ENCODE results near the gene IFT20. TPM values are rescaled to one million over a fixed set of nuclear protein-coding genes. Genes with fewer than 3 reads are reported as not detected.
A peak's percentile ranks its signal among the peaks of the same experiment; 100 is the strongest.

Gene IFT20
- total and polyA plus RNA-seq, 2 donors (not counting 3 experiments of a cell fraction or from before 2014, with no cell fraction given): 26.5 to 45.0 TPM

GRCh38 chr17:28327709-28328108, 7.6 kb downstream of the IFT20 start:
- ChIA-PET POLR2A (no interaction called here), CTCF (no interaction called here)
- Histone ChIP-seq H3K27me3 (ENCODE audit: control insufficient read depth in 2 of 2, insufficient read depth in 2 of 2, low read length in 2 of 2) (no peaks in the 10 kb centered on the region), H3K9me1 (replicated peaks; ENCODE audit: control insufficient read depth, extremely low read depth, insufficient read depth, low read length) (no peaks in the 10 kb centered on the region), H3K4me3 (replicated peaks in 1 of 3; ENCODE audit: insufficient read depth in 1 of 3, low read depth in 1 of 3, low read length in 3 of 3) (no peak overlapping the region), H3K4me1 (ENCODE audit: control insufficient read depth, extremely low read depth, insufficient read depth, low read length) (no peaks in the 10 kb centered on the region), H3K9me3 (replicated peaks; ENCODE audit: control insufficient read depth, insufficient read depth, low read length) (no peaks in the 10 kb centered on the region), H4K20me1 (replicated peaks; ENCODE audit: control insufficient read depth, extremely low read depth, insufficient read depth, low read length) (no peaks in the 10 kb centered on the region), H2AFZ (ENCODE audit: low read depth, low read length) (no peak overlapping the region), H3K36me3 (ENCODE audit: control insufficient read depth in 2 of 2, extremely low read depth in 1 of 2, insufficient read depth in 2 of 2, low read length in 2 of 2) (peaks cover 16 to 19% of the 10 kb centered on the region in 2 experiments), H3K9ac (replicated peaks; ENCODE audit: extremely low read depth, insufficient read depth, low read length) (no peak overlapping the region), H3K79me2 (ENCODE audit: control insufficient read depth, insufficient read depth, low read length) (peaks cover 11% of the 10 kb centered on the region), H3K27ac (ENCODE audit: insufficient read depth, low read depth, low read length) (no peak overlapping the region), H3K4me2 (ENCODE audit: insufficient read depth, low read length) (no peak overlapping the region)
- no TSS peak for BruUV-seq (replicated peaks)
- intact Hi-C loops (cut with micrococcal nuclease) (loop anchor here (1.0 kb wide), 1 partner anchor 8 kb away; the partner anchor contains the start of gene TMEM97), dilution Hi-C loops (cut with MboI; ENCODE audit: extremely low pct_ligation_motif_present, low sequenced_read_pairs) (no loop called here)
- DNase-seq (ENCODE audit: low read depth, low spot score) (no peak), FAIRE-seq (peak; percentile 59)
- TF ChIP-seq JUN (IDR thresholded peaks at IDR 0.05; ENCODE audit: borderline replicate concordance, insufficient read depth, insufficient read length, low read depth): no peak
- TF ChIP-seq EZH2 (IDR thresholded peaks at IDR 0.05; ENCODE audit: borderline replicate concordance, low read depth, low read length, severe bottlenecking): no peak
- no peak for TF ChIP-seq MAX (IDR thresholded peaks at IDR 0.05; ENCODE audit: insufficient read depth, insufficient read length)
- no peak for TF ChIP-seq POLR2A (IDR thresholded peaks at IDR 0.05; ENCODE audit: low read depth, low read length)
- no peak for TF ChIP-seq MYC (IDR thresholded peaks at IDR 0.05; ENCODE audit: low read depth, low read length)
- TF ChIP-seq POLR2AphosphoS5 (IDR thresholded peaks at IDR 0.05; ENCODE audit: insufficient read depth, low read depth, low read length): no peak

DNA sequence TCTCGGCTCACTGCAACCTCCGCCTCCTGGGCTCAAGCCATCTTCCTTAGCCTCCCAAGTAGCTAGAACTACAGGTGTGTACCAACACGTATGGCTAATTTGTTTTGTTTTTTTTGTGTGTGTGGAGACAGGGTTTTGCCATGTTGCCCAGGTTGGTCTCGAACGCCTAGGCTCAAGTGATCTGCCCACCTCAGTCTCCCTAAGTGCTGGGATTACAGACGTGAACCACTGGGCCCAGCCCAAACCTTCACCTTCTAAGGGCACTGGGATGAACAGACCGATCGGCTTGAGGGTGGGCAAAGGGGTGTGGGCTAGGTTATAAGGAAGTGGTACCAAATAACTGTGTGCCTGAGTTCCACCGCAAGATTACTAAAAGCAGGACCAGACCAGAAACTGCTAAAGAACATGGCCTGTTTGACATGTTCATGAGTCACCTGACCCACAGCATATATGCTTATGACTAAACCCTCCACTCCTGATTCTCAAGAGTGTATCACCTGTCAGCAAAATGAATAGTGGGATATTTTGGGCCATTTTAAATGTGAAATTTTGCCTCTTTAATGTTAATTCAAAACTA, 8.2 kb downstream of the IFT20 start:
- POLR2A ChIA-PET: no interaction called here

More for the DNA sequence above, 8.2 kb downstream of the IFT20 start:
- H3K27ac ChIP-seq (ENCODE audit: insufficient read depth, low read depth, low read length): no peak overlapping the region
- dilution Hi-C loops (cut with MboI; ENCODE audit: extremely low pct_ligation_motif_present, low sequenced_read_pairs) (no loop called here), intact Hi-C loops (cut with micrococcal nuclease) (loop anchor here (1.0 kb wide), 1 partner anchor 8 kb away; the partner anchor contains the start of gene TMEM97)
- H2AFZ ChIP-seq (ENCODE audit: low read depth, low read length): no peak overlapping the region
- no peak for FAIRE-seq
- TSS peak; percentile 24 for BruUV-seq (replicated peaks)
- no peaks in the 10 kb centered on the region for H4K20me1 ChIP-seq (replicated peaks; ENCODE audit: control insufficient read depth, extremely low read depth, insufficient read depth, low read length)
- no peak for DNase-seq (ENCODE audit: low read depth, low spot score)
- H3K9me3 ChIP-seq (replicated peaks; ENCODE audit: control insufficient read depth, insufficient read depth, low read length): no peaks in the 10 kb centered on the region
- no peaks in the 10 kb centered on the region for H3K4me1 ChIP-seq (ENCODE audit: control insufficient read depth, extremely low read depth, insufficient read depth, low read length)
- H3K4me3 ChIP-seq (replicated peaks in 1 of 3; ENCODE audit: insufficient read depth in 1 of 3, low read depth in 1 of 3, low read length in 3 of 3): no peak overlapping the region
- H3K27me3 ChIP-seq (ENCODE audit: control insufficient read depth in 2 of 2, insufficient read depth in 2 of 2, low read length in 2 of 2): no peaks in the 10 kb centered on the region
- peaks cover 16 to 19% of the 10 kb centered on the region in 2 experiments for H3K36me3 ChIP-seq (ENCODE audit: control insufficient read depth in 2 of 2, extremely low read depth in 1 of 2, insufficient read depth in 2 of 2, low read length in 2 of 2)
- CTCF ChIA-PET: no interaction called here
- H3K4me2 ChIP-seq (ENCODE audit: insufficient read depth, low read length): no peak overlapping the region
- TF ChIP-seq FOS (IDR thresholded peaks at IDR 0.05; ENCODE audit: borderline replicate concordance, insufficient read depth, low read length): no peak
- H3K9me1 ChIP-seq (replicated peaks; ENCODE audit: control insufficient read depth, extremely low read depth, insufficient read depth, low read length): no peaks in the 10 kb centered on the region
- no peak overlapping the region for H3K9ac ChIP-seq (replicated peaks; ENCODE audit: extremely low read depth, insufficient read depth, low read length)
- peaks cover 12% of the 10 kb centered on the region for H3K79me2 ChIP-seq (ENCODE audit: control insufficient read depth, insufficient read depth, low read length)

Measured in endothelial cell of umbilical vein (primary cell).